Renal pelvis (tissue), 12 donors: ENCODE measurements around the gene ZNF726. TPM values are rescaled to one million over a fixed set of nuclear protein-coding genes. Genes with fewer than 3 reads are reported as not detected.
"Not testable (repeated sequence)": the region's sequence is repeated elsewhere in the genome, so short reads cannot be mapped to it uniquely, and the experiment has no call there.

Experiments
- DNase-seq: peaks from one replicate; pipeline ENCODE4 v3.0.0-alpha.2; 2013
- long read RNA-seq, 16 experiments: transcript quantifications; one replicate each; lab custom pipeline, GENCODE V29; 2026
- polyA plus RNA-seq, 3 donors: library from polyadenylated mRNA; unstranded; fragments of 120-200 nt; gene quantifications; one replicate each; pipeline ENCODE4 v1.2.1, GENCODE V29; 2013; ENCODE audit not compliant: insufficient read length in 3 of 3

ZNF726 gene
- 10 to 100 TPM in 2 of 3 donors, 1 to 10 TPM in 1; 9.4 to 16.5 (median 14.2) TPM for polyA plus RNA-seq
- long read RNA-seq, donor 1, partial matches to known transcripts, result 0 of 1 reads
- long read RNA-seq, donor 1, other reads (novel, unspliced or antisense), result 0 of 1 reads
- long read RNA-seq, donor 2, partial matches to known transcripts, result 0 of 3 reads
- long read RNA-seq, donor 2, other reads (novel, unspliced or antisense), result 0 of 3 reads
- long read RNA-seq, donor 3, partial matches to known transcripts, result 0 of 4 reads
- long read RNA-seq, donor 3, other reads (novel, unspliced or antisense), result 0 of 4 reads
- long read RNA-seq, donor 4, partial matches to known transcripts, result 0 of 1 reads
- long read RNA-seq, donor 4, other reads (novel, unspliced or antisense), result 0 of 1 reads
- long read RNA-seq, donor 5, partial matches to known transcripts, result 0 of 1 reads
- long read RNA-seq, donor 5, other reads (novel, unspliced or antisense), result 0 of 1 reads
- long read RNA-seq, donor 6, partial matches to known transcripts, result 0 of 2 reads
- long read RNA-seq, donor 6, other reads (novel, unspliced or antisense), result 0 of 2 reads
- long read RNA-seq, donor 7, partial matches to known transcripts, result 0 of 2 reads
- long read RNA-seq, donor 7, other reads (novel, unspliced or antisense), result 0 of 2 reads
- long read RNA-seq, donor 8, result 0 reads
- long read RNA-seq, donor 9, partial matches to known transcripts, result 0 of 2 reads
- long read RNA-seq, donor 9, other reads (novel, unspliced or antisense), result 0 of 2 reads
- long read RNA-seq, donor 10, partial matches to known transcripts, result 0 of 5 reads
- long read RNA-seq, donor 10, other reads (novel, unspliced or antisense), result 0 of 5 reads
- long read RNA-seq, donor 11, partial matches to known transcripts, result 0 of 6 reads
- long read RNA-seq, donor 11, other reads (novel, unspliced or antisense), result 0 of 6 reads
- long read RNA-seq, donor 12, partial matches to known transcripts, result 0 of 4 reads
- long read RNA-seq, donor 12, other reads (novel, unspliced or antisense), result 0 of 4 reads
- long read RNA-seq, donor 13, partial matches to known transcripts, result 0 of 4 reads
- long read RNA-seq, donor 13, other reads (novel, unspliced or antisense), result 0 of 4 reads
- long read RNA-seq, donor 14, result 0 reads
- long read RNA-seq, donor 15, result 0 reads
- long read RNA-seq, donor 16, partial matches to known transcripts, result 0 of 2 reads
- long read RNA-seq, donor 16, other reads (novel, unspliced or antisense), result 0 of 2 reads

GRCh38 chr19:23914402-23915286, at the start of gene ZNF726:
Gene ZNF726 (plus strand): TSS chr19:23914886. CDS start chr19:23914995, 109 bp downstream.
- peak; percentile 93 for DNase-seq

GRCh38 chr19:23867895-23868294, 46.8 kb upstream of the ZNF726 start:
- no peak for DNase-seq

- no peak for DNase-seq
These were observed 46.1 kb upstream of the ZNF726 start for GRCh38 chr19:23868630-23869029.

- DNase-seq, result no peak
These were observed 42.3 kb upstream of the ZNF726 start for GRCh38 chr19:23872282-23872919.

GRCh38 chr19:23876261-23876660, 38.4 kb upstream of the ZNF726 start:
- DNase-seq, result no peak

GRCh38 chr19:23876756-23877155, 37.9 kb upstream of the ZNF726 start:
- peak; percentile 12 for DNase-seq

GRCh38 chr19:23882493-23882892, 32.2 kb upstream of the ZNF726 start:
- DNase-seq, result no peak

- DNase-seq, result no peak
These were observed 30.3 kb upstream of the ZNF726 start for GRCh38 chr19:23884363-23884762.

- DNase-seq, result no peak
These were observed 27.0 kb upstream of the ZNF726 start for GRCh38 chr19:23887642-23888041.

GRCh38 chr19:23896096-23896495, 18.6 kb upstream of the ZNF726 start:
- DNase-seq, result not testable (repeated sequence)

- DNase-seq, result no peak
These were observed 17.8 kb upstream of the ZNF726 start for GRCh38 chr19:23896912-23897311.

- DNase-seq, result no peak
These were observed 13.3 kb upstream of the ZNF726 start for GRCh38 chr19:23901360-23901759.

GRCh38 chr19:23904406-23904805, 10.3 kb upstream of the ZNF726 start:
- no peak for DNase-seq

GRCh38 chr19:23905771-23906170, 8.9 kb upstream of the ZNF726 start:
- no peak for DNase-seq

- no peak for DNase-seq
These were observed 7.9 kb upstream of the ZNF726 start for GRCh38 chr19:23906835-23907234.

- no peak for DNase-seq
These were observed 6.5 kb upstream of the ZNF726 start for GRCh38 chr19:23908165-23908564.

GRCh38 chr19:23909222-23909621, 5.5 kb upstream of the ZNF726 start:
- no peak for DNase-seq

GRCh38 chr19:23913931-23914330, 755 bp upstream of the ZNF726 start:
- DNase-seq, result peak; percentile 9

- no peak for DNase-seq
These were observed 2.3 kb downstream of the ZNF726 start for GRCh38 chr19:23916991-23917390.

- DNase-seq, result peak; percentile 76
These were observed 3.2 kb downstream of the ZNF726 start for GRCh38 chr19:23917856-23918255.

- no peak for DNase-seq
These were observed 10.6 kb downstream of the ZNF726 start for GRCh38 chr19:23925285-23925684.
